HepG2 (cell line): ENCODE measurements around the gene ZMIZ1.

ENCODE experiments used
- CEBPG ChIP-seq: IDR thresholded peaks from 2 replicates; pipeline ENCODE4 v1.6.1; 2016
- HCFC1 ChIP-seq: fragments of 150-350 bp; IDR thresholded peaks from 2 replicates; pipeline ENCODE4 v1.6.1; 2014; ENCODE audit warnings: low read depth, low read length
- HDAC6 ChIP-seq: fragments of 200-600 bp; sonication (generic); IDR thresholded peaks from 2 replicates; pipeline ENCODE4 v1.7.0; 2017; ENCODE audit warnings: mild to moderate bottlenecking, antibody characterized with exemption, low read length, low read depth
- JUNB ChIP-seq: sonication (generic); formaldehyde crosslinking; IDR thresholded peaks from 2 replicates; pipeline ENCODE4 v1.8.0; 2022; ENCODE audit warnings: missing genetic modification reagents, mild to moderate bottlenecking, borderline replicate concordance
- POLR2AphosphoS5 ChIP-seq: IDR thresholded peaks from 2 replicates; pipeline ENCODE4 v1.6.1; 2012; ENCODE audit warnings: low read depth, low read length
- SIN3A ChIP-seq: IDR thresholded peaks from 2 replicates; pipeline ENCODE4 v1.6.1; 2011; ENCODE audit warnings: low read depth, mild to moderate bottlenecking, control low read depth, low read length, borderline replicate concordance
- SMAD1 ChIP-seq: sonication (generic); formaldehyde crosslinking; IDR thresholded peaks from 2 replicates; pipeline ENCODE4 v1.4.0; 2020; ENCODE audit warnings: missing genetic modification reagents, low read depth, mild to moderate bottlenecking, borderline replicate concordance
- SOX6 ChIP-seq, 2 experiments: fragments of 450-650 bp in 1 of 2; sonication (generic) in 1 of 2; formaldehyde crosslinking in 1 of 2; IDR thresholded peaks; 2 replicates each; pipeline versions ENCODE4 v1.4.0 to v1.6.1; 2017 to 2020; ENCODE audit warnings: antibody characterized with exemption in 1 of 2, mild to moderate bottlenecking in 1 of 2, missing genetic modification reagents in 1 of 2
- ZNF556 ChIP-seq: sonication (generic); formaldehyde crosslinking; IDR thresholded peaks from 2 replicates; pipeline ENCODE4 v1.4.0; 2020; ENCODE audit warnings: mild to moderate bottlenecking, missing genetic modification reagents, borderline replicate concordance

DNA sequence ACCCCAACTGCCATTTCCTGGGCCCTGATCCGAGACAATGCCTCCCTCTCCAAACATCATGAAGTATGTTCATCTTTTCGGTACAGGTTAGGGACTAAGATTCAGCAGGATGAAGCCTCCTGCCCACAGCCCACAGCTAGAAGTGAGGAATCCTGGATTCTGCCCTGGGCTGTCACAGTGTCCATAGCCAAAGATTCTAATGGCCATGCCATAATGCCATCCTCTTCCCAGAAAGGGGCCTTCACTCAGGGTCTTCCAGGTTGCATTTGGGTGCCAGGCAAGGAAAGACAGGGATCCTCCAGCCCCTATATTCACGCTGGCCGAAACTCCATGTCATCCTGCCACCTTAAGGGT lies 15.7 kb upstream of the ZMIZ1 start:
- TF ChIP-seq SOX6 (IDR thresholded peaks at IDR 0.05) = no peak
- no peak for TF ChIP-seq SOX6 (CRISPR knock-in tag; IDR thresholded peaks at IDR 0.05)
- TF ChIP-seq HCFC1 = no peak
- TF ChIP-seq POLR2AphosphoS5 = no peak
- no peak for TF ChIP-seq CEBPG (CRISPR knock-in tag)
- TF ChIP-seq JUNB (CRISPR knock-in tag) = no peak
- no peak for TF ChIP-seq SIN3A
- no peak for TF ChIP-seq ZNF556 (CRISPR knock-in tag)
- TF ChIP-seq HDAC6 = no peak
- TF ChIP-seq SMAD1 (CRISPR knock-in tag) = no peak
